SK-N-MC (cell line): ENCODE data around the gene RNF115.

Source experiments
- EZH2 ChIP-seq: fragments of 200-600 bp; sonication (generic); IDR thresholded peaks from one replicate; pipeline ENCODE4 v1.6.1; 2017; ENCODE audit warnings: antibody characterized with exemption
- POLR2AphosphoS5 ChIP-seq: IDR thresholded peaks from 2 replicates; pipeline ENCODE4 v1.6.1; 2012; ENCODE audit warnings: mild to moderate bottlenecking, low read depth, low read length, borderline replicate concordance

DNA sequence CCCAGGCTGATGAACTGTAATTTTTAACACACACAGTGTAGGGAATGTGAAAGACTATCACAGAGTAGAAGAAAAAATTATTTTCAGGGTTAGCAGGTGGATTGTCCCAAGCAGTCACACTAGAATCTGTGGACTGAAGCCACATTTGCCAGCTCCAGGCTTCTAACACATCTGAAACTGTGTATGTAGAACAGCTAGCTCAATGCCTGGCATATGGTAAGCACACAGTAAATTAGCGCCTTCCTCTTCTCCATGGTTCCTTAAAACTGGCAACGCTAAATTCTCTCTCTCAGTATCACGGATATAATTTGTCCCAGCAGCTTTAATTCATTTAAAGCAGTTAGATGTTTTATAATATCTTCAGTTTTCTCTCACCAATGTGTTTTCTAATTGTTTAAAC, 19.1 kb upstream of the RNF115 start:
- TF ChIP-seq EZH2 (no peak), POLR2AphosphoS5 (no peak)
